ENCODE data around the gene MAML2.

The MAML2 gene

GRCh38 chr11:96232132-96232531 is 110.9 kb downstream of the MAML2 start:
- DNase-seq = no peak

GRCh38 chr11:96230686-96231085 is 112.3 kb downstream of the MAML2 start:
- DNase-seq = peak; percentile 50

GRCh38 chr11:96229354-96229977 is 113.5 kb downstream of the MAML2 start:
- no peak for DNase-seq

GRCh38 chr11:96228910-96229309 is 114.1 kb downstream of the MAML2 start:
- no peak for DNase-seq

- DNase-seq = no peak
Observed at GRCh38 chr11:96228473-96228891, 114.5 kb downstream of the MAML2 start.

- no peak for DNase-seq
Observed at GRCh38 chr11:96227244-96227643, 115.8 kb downstream of the MAML2 start.

- no peak for DNase-seq
Observed at GRCh38 chr11:96223083-96223482, 119.9 kb downstream of the MAML2 start.

GRCh38 chr11:96222102-96222501 is 120.9 kb downstream of the MAML2 start:
- no peak for DNase-seq

- no peak for DNase-seq
Observed at GRCh38 chr11:96221244-96222070, 121.5 kb downstream of the MAML2 start.

GRCh38 chr11:96219981-96220623 is 122.9 kb downstream of the MAML2 start:
- no peak for DNase-seq

GRCh38 chr11:96218901-96219300 is 124.1 kb downstream of the MAML2 start:
- DNase-seq = no peak

- DNase-seq = no peak
Observed at GRCh38 chr11:96218006-96218405, 125.0 kb downstream of the MAML2 start.

GRCh38 chr11:96217206-96217605 is 125.8 kb downstream of the MAML2 start:
- no peak for DNase-seq

GRCh38 chr11:96215826-96216225 is 127.2 kb downstream of the MAML2 start:
- DNase-seq = no peak

GRCh38 chr11:96215110-96215782 is 127.7 kb downstream of the MAML2 start:
- DNase-seq = no peak

- no peak for DNase-seq
Observed at GRCh38 chr11:96214777-96215109, 128.3 kb downstream of the MAML2 start.

- DNase-seq = no peak
Observed at GRCh38 chr11:96213500-96213899, 129.5 kb downstream of the MAML2 start.

- no peak for DNase-seq
Observed at GRCh38 chr11:96211436-96211835, 131.6 kb downstream of the MAML2 start.

- DNase-seq = no peak
Observed at GRCh38 chr11:96207459-96208449, 135.2 kb downstream of the MAML2 start.

- no peak for DNase-seq
Observed at GRCh38 chr11:96206955-96207354, 136.0 kb downstream of the MAML2 start.

GRCh38 chr11:96205460-96205809 is 137.6 kb downstream of the MAML2 start:
- no peak for DNase-seq

- no peak for DNase-seq
Observed at GRCh38 chr11:96204721-96205459, 138.1 kb downstream of the MAML2 start.
